GM12874 (cell line): ENCODE results near the gene TEN1.

Experiments used
- CTCF ChIP-seq: IDR thresholded peaks from 2 replicates; pipeline ENCODE4 v1.5.1; 2011; ENCODE audit warnings: low read depth, mild to moderate bottlenecking, control low read depth, low read length, moderate library complexity; ENCODE audit not compliant: insufficient read depth

The TEN1 gene

DNA sequence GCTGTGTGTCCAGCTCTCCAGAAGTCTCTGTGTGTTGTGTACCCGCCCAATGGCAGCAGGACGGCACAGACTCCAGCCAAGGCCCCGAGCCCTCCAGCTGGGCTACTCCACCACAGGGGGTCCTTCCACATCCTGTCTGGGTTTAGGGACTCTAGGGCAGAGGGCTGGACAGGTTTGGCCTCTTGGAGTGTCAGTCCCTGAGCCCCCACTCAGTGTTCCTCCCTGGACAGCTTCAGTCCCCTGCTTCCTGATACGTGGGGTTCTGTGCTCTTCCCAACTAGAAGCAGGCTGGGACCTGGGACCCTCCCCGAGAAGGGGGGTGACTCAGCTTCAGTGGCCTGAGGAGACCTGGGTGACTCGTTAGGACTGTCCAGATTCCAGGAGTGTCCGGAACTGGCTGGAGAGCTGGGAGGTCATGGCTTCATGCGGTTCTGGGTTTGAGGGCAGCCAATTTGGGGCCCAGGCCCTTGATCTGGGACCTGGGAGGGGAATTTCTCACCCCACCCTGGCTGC lies 25.8 kb downstream of the TEN1 start:
- no peak for TF ChIP-seq CTCF

- TF ChIP-seq CTCF = peak; percentile 70
Measured at GRCh38 chr17:76005263-76006149, 26.5 kb downstream of the TEN1 start.

DNA sequence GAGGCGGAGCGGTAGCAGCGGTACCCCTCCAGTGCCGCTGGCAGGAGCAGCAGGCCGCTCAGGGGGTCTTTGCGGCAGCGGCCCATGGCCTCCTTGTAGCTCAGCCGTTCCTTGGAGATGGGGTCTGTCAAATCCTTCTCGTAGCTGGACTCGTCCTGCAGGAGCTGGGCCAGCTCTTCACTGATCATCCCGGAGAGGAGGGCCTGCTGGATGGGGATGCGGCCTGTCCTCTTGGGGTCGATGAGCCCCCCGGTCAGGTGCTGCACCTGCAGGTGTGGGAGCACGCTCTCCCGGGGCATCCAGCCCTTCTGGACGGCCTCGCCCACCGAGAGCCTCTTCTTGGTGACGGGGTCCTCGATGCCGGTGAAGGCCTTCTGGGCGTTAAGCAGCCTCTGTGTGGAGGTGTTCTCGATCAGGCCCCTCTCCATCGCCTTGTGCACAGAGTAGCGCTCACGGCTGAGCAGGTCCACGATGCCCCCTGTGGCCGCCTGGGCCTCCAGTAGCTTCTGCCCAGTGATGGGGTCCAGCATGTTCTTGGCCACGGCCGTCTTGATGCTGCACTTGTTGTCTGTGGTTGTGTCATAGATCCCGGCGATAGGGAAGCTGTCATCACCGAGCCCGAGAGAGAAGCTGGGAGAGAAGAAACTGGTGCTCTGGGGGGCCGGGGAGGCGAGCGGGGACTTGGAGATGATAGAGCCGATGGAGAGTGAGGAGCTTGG lies 28.2 kb downstream of the TEN1 start:
- no peak for TF ChIP-seq CTCF

DNA sequence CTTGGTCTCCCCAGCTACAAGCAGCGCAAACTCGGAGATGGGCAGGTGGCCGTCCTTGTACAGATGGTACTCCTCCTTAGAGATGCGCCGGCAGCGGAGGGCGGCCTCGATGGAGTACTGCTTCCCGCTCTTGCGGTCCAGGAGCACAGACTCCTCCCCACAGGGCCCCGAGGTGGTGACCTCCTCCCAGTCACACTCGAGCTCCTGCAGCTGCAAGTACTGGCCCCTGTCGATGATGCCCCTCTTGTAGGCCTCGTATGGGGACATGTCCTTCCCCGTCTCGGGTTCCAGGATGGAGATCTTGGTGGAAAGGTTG lies 28.8 kb downstream of the TEN1 start:
- TF ChIP-seq CTCF = no peak

GRCh38 chr17:76008208-76008607 lies 29.2 kb downstream of the TEN1 start:
- no peak for TF ChIP-seq CTCF

DNA sequence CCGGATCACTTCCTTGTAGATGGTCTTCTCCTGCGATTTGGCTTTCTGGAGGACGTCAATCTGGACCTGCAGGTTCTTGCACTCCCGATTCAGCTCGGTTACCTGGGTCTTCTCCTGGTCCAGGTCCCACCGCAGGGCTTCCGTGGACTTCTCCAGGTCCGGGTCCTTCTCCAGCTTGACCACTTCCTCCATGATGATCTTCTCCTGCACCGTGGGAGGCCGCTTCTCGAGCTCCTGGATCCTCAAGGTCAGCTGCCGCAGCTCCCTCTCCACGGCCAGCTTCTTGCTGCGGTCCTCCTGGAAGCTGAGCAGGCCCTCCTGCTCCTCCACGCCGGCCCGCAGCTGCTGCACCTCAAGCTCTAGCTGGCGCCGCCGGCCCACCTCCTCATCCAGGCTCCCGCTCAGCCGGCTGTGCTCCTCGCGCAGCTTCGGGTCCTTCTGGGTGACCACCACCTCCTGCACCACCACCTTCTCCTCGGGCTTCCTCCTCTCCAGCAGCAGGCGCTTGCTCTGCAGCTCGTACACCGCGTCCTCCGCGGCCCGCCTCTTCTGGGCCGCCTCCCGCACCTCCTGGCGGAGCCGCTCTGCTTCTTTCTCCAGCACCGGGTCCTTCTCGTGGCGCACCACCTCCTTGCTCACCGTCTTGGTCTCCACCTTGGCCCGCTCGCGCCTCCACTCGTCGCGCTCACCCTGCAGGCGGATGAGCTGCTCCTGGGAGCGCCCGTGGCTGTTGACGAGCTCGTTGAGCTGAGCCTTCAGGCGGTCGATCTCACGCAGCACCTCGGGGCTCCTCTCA lies 29.8 kb downstream of the TEN1 start:
- no peak for TF ChIP-seq CTCF

- no peak for TF ChIP-seq CTCF
Measured at GRCh38 chr17:76009447-76009846, 30.4 kb downstream of the TEN1 start.
